Common myeloid progenitor, CD34-positive (primary cell): ENCODE measurements around the gene ENTPD1.
"Not testable (repeated sequence)": the region's sequence is repeated elsewhere in the genome, so short reads cannot be mapped to it uniquely, and the experiment has no call there.

Experiments
- CTCF ChIA-PET: fragments of 350-600 bp; sonication (Branson Sonifier 250); formaldehyde crosslinking; loops from one replicate; lab custom pipeline; 2021; ENCODE audit warnings: antibody characterized with exemption; lab: Charles Lee
- POLR2A ChIA-PET: fragments of 350-600 bp; sonication (Branson Sonifier 250); formaldehyde crosslinking; loops from one replicate; lab custom pipeline; 2021; ENCODE audit warnings: antibody characterized with exemption; lab: Charles Lee
- DNase-seq, 3 donors: peaks; one replicate each; pipeline versions ENCODE4 v3.0.0 to v3.0.0-alpha.2; 2013
- H3K27ac ChIP-seq, 2 experiments: 1 replicate in 1 of 2; 2 replicates in 1 of 2; pipeline ENCODE4 v1.7.0; 2013; ENCODE audit warnings: inconsistent platforms in 2 of 2, low read length in 2 of 2, mild to moderate bottlenecking in 2 of 2, low read depth in 1 of 2, moderate library complexity in 1 of 2; ENCODE audit not compliant: severe bottlenecking in 2 of 2, insufficient read depth in 1 of 2, poor library complexity in 1 of 2
- H3K27me3 ChIP-seq, 5 experiments: replicated peaks in 2 of 5; 1 replicate in 3 of 5; 2 replicates in 2 of 5; pipeline versions ENCODE4 v1.6.1 to v1.7.0; 2013; ENCODE audit warnings: low read length in 4 of 5, mild to moderate bottlenecking in 2 of 5, moderate library complexity in 2 of 5, inconsistent platforms in 1 of 5; ENCODE audit not compliant: insufficient read depth in 5 of 5, control insufficient read depth in 4 of 5
- H3K36me3 ChIP-seq, 4 experiments: 1 replicate in 2 of 4; 2 replicates in 2 of 4; pipeline versions ENCODE4 v1.6.1 to v1.7.0; 2013; ENCODE audit warnings: low read length in 3 of 4, control low read depth in 1 of 4, mild to moderate bottlenecking in 1 of 4; ENCODE audit not compliant: control insufficient read depth in 4 of 4, insufficient read depth in 4 of 4
- H3K4me1 ChIP-seq, 4 experiments: 1 replicate in 3 of 4; 2 replicates in 1 of 4; pipeline versions ENCODE4 v1.6.1 to v1.7.1; 2013; ENCODE audit warnings: low read length in 3 of 4, mild to moderate bottlenecking in 3 of 4, control low read depth in 1 of 4, inconsistent platforms in 1 of 4, moderate library complexity in 1 of 4; ENCODE audit not compliant: control insufficient read depth in 4 of 4, insufficient read depth in 4 of 4; ENCODE audit errors: control extremely low read depth in 1 of 4
- H3K4me3 ChIP-seq, 7 experiments: 1 replicate in 4 of 7; 2 replicates in 3 of 7; pipeline versions ENCODE4 v1.5.1 to v1.7.0; 2013; ENCODE audit warnings: mild to moderate bottlenecking in 7 of 7, low read length in 6 of 7, moderate library complexity in 6 of 7, inconsistent platforms in 2 of 7, low read depth in 2 of 7, control low read depth in 1 of 7; ENCODE audit not compliant: insufficient read depth in 4 of 7, control insufficient read depth in 1 of 7; ENCODE audit errors: extremely low read depth in 1 of 7
- H3K9me3 ChIP-seq, 5 experiments: 1 replicate in 4 of 5; 2 replicates in 1 of 5; pipeline versions ENCODE4 v1.6.1 to v1.7.1; 2013; ENCODE audit warnings: low read length in 4 of 5, mild to moderate bottlenecking in 2 of 5, inconsistent platforms in 1 of 5, low read depth in 1 of 5, moderate library complexity in 1 of 5; ENCODE audit not compliant: control insufficient read depth in 4 of 5, insufficient read depth in 2 of 5; ENCODE audit errors: control extremely low read depth in 1 of 5
- WGBS: methylation state at CpG from one replicate; pipeline ENCODE4 v1.1.5; 2013; ENCODE audit not compliant: insufficient coverage; 5-methylcytosine and 5-hydroxymethylcytosine counted together

The ENTPD1 gene

GRCh38 chr10:95806687-95807380 lies 50.9 kb downstream of the ENTPD1 start:
- H3K9me3 ChIP-seq, H3K4me3 ChIP-seq, H3K27ac ChIP-seq, H3K36me3 ChIP-seq, H3K27me3 ChIP-seq, DNase-seq, POLR2A ChIA-PET, H3K4me1 ChIP-seq: not testable (repeated sequence)
- WGBS, result 96% methylated on average over 10 of the region's 11 CpGs
- CTCF ChIA-PET, result interaction anchor here (0.9 to 1.1 kb wide), 2 partner anchors 22 to 113 kb away, joined by 4 read pairs; partner anchors contain the start of gene TCTN3

- POLR2A ChIA-PET, result not testable (repeated sequence)
- WGBS, result no CpG with 5 or more reads among the region's 8 CpGs
Observed at GRCh38 chr10:95808705-95809308, 52.8 kb downstream of the ENTPD1 start.

GRCh38 chr10:95809370-95810197 lies 53.6 kb downstream of the ENTPD1 start:
- WGBS, result 97% methylated on average over 32 of the region's 64 CpGs
- no peak overlapping the region for H3K27ac ChIP-seq
- H3K36me3 ChIP-seq, result no peaks in the 10 kb centered on the region
- peaks cover 0 to 3% (median 0%) of the 10 kb centered on the region in 4 experiments for H3K4me1 ChIP-seq
- ChIA-PET POLR2A (no interaction called here), CTCF (no interaction called here)
- DNase-seq, result no peak
- peaks cover 0 to 3% (median 0%) of the 10 kb centered on the region in 5 experiments for H3K9me3 ChIP-seq
- H3K4me3 ChIP-seq, result no peak overlapping the region
- no peaks in the 10 kb centered on the region for H3K27me3 ChIP-seq

More at GRCh38 chr10:95808705-95809308, 52.8 kb downstream of the ENTPD1 start:
- H3K27ac ChIP-seq, H3K4me3 ChIP-seq, CTCF ChIA-PET, DNase-seq, H3K9me3 ChIP-seq, H3K27me3 ChIP-seq, H3K36me3 ChIP-seq, H3K4me1 ChIP-seq: not testable (repeated sequence)

- H3K36me3 ChIP-seq, result no peaks in the 10 kb centered on the region
- no peaks in the 10 kb centered on the region for H3K27me3 ChIP-seq
- 93% methylated on average over 12 of the region's 20 CpGs for WGBS
- no peak overlapping the region for H3K27ac ChIP-seq
- no peak overlapping the region for H3K4me3 ChIP-seq
- CTCF ChIA-PET, result interaction anchor here (1.2 kb wide), 1 partner anchor 18 kb away, joined by 3 read pairs; no protein-coding TSS in a partner anchor
- POLR2A ChIA-PET, result no interaction called here
- H3K4me1 ChIP-seq, result peaks cover 0 to 3% (median 0%) of the 10 kb centered on the region in 4 experiments
- no peak for DNase-seq
- H3K9me3 ChIP-seq, result peaks cover 0 to 3% (median 0%) of the 10 kb centered on the region in 5 experiments
Observed at GRCh38 chr10:95810198-95810976, 54.4 kb downstream of the ENTPD1 start.

- no peak overlapping the region for H3K27ac ChIP-seq
- peaks cover 0 to 3% (median 0%) of the 10 kb centered on the region in 4 experiments for H3K4me1 ChIP-seq
- H3K9me3 ChIP-seq, result peaks cover 0 to under 1% (median 0%) of the 10 kb centered on the region in 5 experiments
- no peak overlapping the region for H3K4me3 ChIP-seq
- ChIA-PET CTCF (interaction anchor here (0.7 to 1.0 kb wide), 2 partner anchors 24 to 29 kb away, joined by 3 to 6 read pairs; no protein-coding TSS in a partner anchor), POLR2A (no interaction called here)
- H3K27me3 ChIP-seq, result no peaks in the 10 kb centered on the region
- DNase-seq, result no peak
- H3K36me3 ChIP-seq, result no peaks in the 10 kb centered on the region
- 86% methylated on average over 1 of the region's 3 CpGs for WGBS
Observed at GRCh38 chr10:95813054-95813685, 57.2 kb downstream of the ENTPD1 start.

- CTCF ChIA-PET, result interaction anchor here (1.0 kb wide), 1 partner anchor 28 kb away, joined by 6 read pairs; no protein-coding TSS in a partner anchor
- H3K4me3 ChIP-seq, result no peak overlapping the region
- no peak overlapping the region for H3K27ac ChIP-seq
- no peak for DNase-seq
- H3K36me3 ChIP-seq, result no peaks in the 10 kb centered on the region
- WGBS, result 91% methylated on average over 5 of the region's 7 CpGs
- peaks cover 0 to 3% (median 0%) of the 10 kb centered on the region in 4 experiments for H3K4me1 ChIP-seq
- H3K27me3 ChIP-seq, result no peaks in the 10 kb centered on the region
- POLR2A ChIA-PET, result interaction anchor here (0.7 kb wide), 1 partner anchor 15 kb away, joined by 3 read pairs; no protein-coding TSS in a partner anchor
- no peaks in the 10 kb centered on the region for H3K9me3 ChIP-seq
Observed at GRCh38 chr10:95814011-95814727, 58.2 kb downstream of the ENTPD1 start.
